ENCODE measurements around the gene MPDZ. TPM values are rescaled to one million over a fixed set of nuclear protein-coding genes. Genes with fewer than 3 reads are reported as not detected.

MPDZ gene
- polyA plus RNA-seq, 1 experiment: 22.0 TPM

- TF ChIP-seq CTCF (IDR thresholded peaks at IDR 0.05; ENCODE audit: insufficient read depth, low read depth, low read length): no peak
Measured at GRCh38 chr9:13131416-13131815, 148.1 kb downstream of the MPDZ start.

GRCh38 chr9:13128266-13128860 lies 151.1 kb downstream of the MPDZ start:
- H3K36me3 ChIP-seq (ENCODE audit: control insufficient read depth, insufficient read depth, low read length): peaks cover 2% of the 10 kb centered on the region
- H3K27me3 ChIP-seq (ENCODE audit: control insufficient read depth, insufficient read depth, low read length): no peaks in the 10 kb centered on the region
- TF ChIP-seq CTCF (IDR thresholded peaks at IDR 0.05; ENCODE audit: insufficient read depth, low read depth, low read length): no peak
- DNase-seq (ENCODE audit: low read depth): no peak
- POLR2A ChIA-PET: no interaction called here
- CTCF ChIA-PET: no interaction called here
- H3K4me3 ChIP-seq (ENCODE audit: low read depth, low read length): no peak overlapping the region

More at GRCh38 chr9:13131416-13131815, 148.1 kb downstream of the MPDZ start:
- ChIA-PET CTCF (no interaction called here), POLR2A (no interaction called here)
- Histone ChIP-seq H3K4me3 (ENCODE audit: low read depth, low read length) (no peak overlapping the region), H3K27me3 (ENCODE audit: control insufficient read depth, insufficient read depth, low read length) (no peaks in the 10 kb centered on the region), H3K36me3 (ENCODE audit: control insufficient read depth, insufficient read depth, low read length) (no peaks in the 10 kb centered on the region; the same call in 1 of the 2 replicates)
- no peak for DNase-seq (ENCODE audit: low read depth)

- Histone ChIP-seq H3K27me3 (ENCODE audit: control insufficient read depth, insufficient read depth, low read length) (no peaks in the 10 kb centered on the region), H3K36me3 (ENCODE audit: control insufficient read depth, insufficient read depth, low read length) (peaks cover 4% of the 10 kb centered on the region), H3K4me3 (ENCODE audit: low read depth, low read length) (no peak overlapping the region)
- POLR2A ChIA-PET: interaction anchor here (0.6 kb wide), 1 partner anchor 1107 kb away, joined by 6 read pairs; no protein-coding TSS in a partner anchor
- no peak for TF ChIP-seq CTCF (IDR thresholded peaks at IDR 0.05; ENCODE audit: insufficient read depth, low read depth, low read length)
- DNase-seq (ENCODE audit: low read depth): no peak
- CTCF ChIA-PET: no interaction called here
Measured at GRCh38 chr9:13127131-13127530, 152.4 kb downstream of the MPDZ start.

GRCh38 chr9:13125261-13125660 lies 154.2 kb downstream of the MPDZ start:
- ChIA-PET CTCF (interaction anchor here (1.5 kb wide), 1 partner anchor 14 kb away, joined by 3 read pairs; no protein-coding TSS in a partner anchor), POLR2A (no interaction called here)
- peaks cover 8% of the 10 kb centered on the region for H3K36me3 ChIP-seq (ENCODE audit: control insufficient read depth, insufficient read depth, low read length)
- no peak for DNase-seq (ENCODE audit: low read depth)
- no peak for TF ChIP-seq CTCF (IDR thresholded peaks at IDR 0.05; ENCODE audit: insufficient read depth, low read depth, low read length)
- no peak overlapping the region for H3K4me3 ChIP-seq (ENCODE audit: low read depth, low read length)
- H3K27me3 ChIP-seq (ENCODE audit: control insufficient read depth, insufficient read depth, low read length): no peaks in the 10 kb centered on the region

DNA sequence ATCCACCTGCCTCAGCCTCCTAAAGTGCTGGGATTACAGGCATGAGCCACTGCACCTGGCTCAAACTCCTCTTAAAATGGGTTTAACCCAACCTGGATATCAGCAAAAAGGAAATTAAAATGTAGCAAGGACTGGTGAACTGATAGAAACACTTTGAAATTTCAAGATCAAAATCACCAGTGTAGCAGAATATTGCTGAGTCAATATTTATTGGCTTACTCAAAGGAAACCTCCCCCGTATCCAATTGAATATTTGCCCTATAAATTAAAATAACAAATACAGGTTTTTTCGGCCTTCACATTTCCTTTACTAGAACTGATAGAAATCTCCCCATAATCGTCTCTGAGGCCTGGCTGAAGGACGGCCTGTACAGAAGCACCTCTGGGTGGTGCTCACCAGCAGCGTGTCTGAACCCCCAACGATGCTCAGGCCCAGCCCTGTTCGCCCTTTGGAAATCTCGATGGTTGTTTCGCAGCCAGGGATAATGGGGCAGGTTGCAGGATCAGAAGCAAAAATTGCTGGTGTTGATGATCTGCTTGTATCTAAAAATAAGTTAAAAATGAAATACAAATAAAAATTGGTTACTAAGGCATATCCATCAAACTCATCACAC lies 156.6 kb downstream of the MPDZ start:
- peaks cover 8% of the 10 kb centered on the region for H3K36me3 ChIP-seq (ENCODE audit: control insufficient read depth, insufficient read depth, low read length)
- no peak overlapping the region for H3K4me3 ChIP-seq (ENCODE audit: low read depth, low read length)
- DNase-seq (ENCODE audit: low read depth): no peak
- no peaks in the 10 kb centered on the region for H3K27me3 ChIP-seq (ENCODE audit: control insufficient read depth, insufficient read depth, low read length)
- CTCF ChIA-PET: no interaction called here
- POLR2A ChIA-PET: no interaction called here
- no peak for TF ChIP-seq CTCF (IDR thresholded peaks at IDR 0.05; ENCODE audit: insufficient read depth, low read depth, low read length)

All from BJ (cell line).